ENCODE data around the gene RBMS3.
"Not testable (repeated sequence)": the region's sequence is repeated elsewhere in the genome, so short reads cannot be mapped to it uniquely, and the experiment has no call there.

The RBMS3 gene

GRCh38 chr3:29642393-29643033, 361.6 kb downstream of the RBMS3 start:
- no peak for DNase-seq

- no peak for DNase-seq
Measured at GRCh38 chr3:29643034-29643425, 362.2 kb downstream of the RBMS3 start.

- no peak for DNase-seq
Measured at GRCh38 chr3:29644261-29644660, 363.4 kb downstream of the RBMS3 start.

- no peak for DNase-seq
Measured at GRCh38 chr3:29644956-29645636, 364.2 kb downstream of the RBMS3 start.

GRCh38 chr3:29646043-29646442, 365.2 kb downstream of the RBMS3 start:
- DNase-seq, result no peak

GRCh38 chr3:29649815-29650547, 369.1 kb downstream of the RBMS3 start:
- DNase-seq, result no peak

- DNase-seq, result no peak
Measured at GRCh38 chr3:29653680-29654079, 372.8 kb downstream of the RBMS3 start.

- no peak for DNase-seq
Measured at GRCh38 chr3:29655015-29655747, 374.3 kb downstream of the RBMS3 start.

GRCh38 chr3:29665688-29666087, 384.8 kb downstream of the RBMS3 start:
- no peak for DNase-seq

- no peak for DNase-seq
Measured at GRCh38 chr3:29668233-29668632, 387.4 kb downstream of the RBMS3 start.

GRCh38 chr3:29668728-29669127, 387.9 kb downstream of the RBMS3 start:
- no peak for DNase-seq

GRCh38 chr3:29670476-29670875, 389.6 kb downstream of the RBMS3 start:
- DNase-seq, result not testable (repeated sequence)

- no peak for DNase-seq
Measured at GRCh38 chr3:29677421-29677820, 396.6 kb downstream of the RBMS3 start.

- DNase-seq, result no peak
Measured at GRCh38 chr3:29679944-29680343, 399.1 kb downstream of the RBMS3 start.

- no peak for DNase-seq
Measured at GRCh38 chr3:29683018-29683993, 402.4 kb downstream of the RBMS3 start.

GRCh38 chr3:29686889-29687592, 406.2 kb downstream of the RBMS3 start:
- DNase-seq, result no peak

GRCh38 chr3:29690686-29691353, 409.9 kb downstream of the RBMS3 start:
- no peak for DNase-seq

GRCh38 chr3:29693863-29694262, 413.0 kb downstream of the RBMS3 start:
- no peak for DNase-seq

- no peak for DNase-seq
Measured at GRCh38 chr3:29694331-29694730, 413.5 kb downstream of the RBMS3 start.

- no peak for DNase-seq
Measured at GRCh38 chr3:29694783-29695182, 413.9 kb downstream of the RBMS3 start.

- DNase-seq, result no peak
Measured at GRCh38 chr3:29695201-29695600, 414.3 kb downstream of the RBMS3 start.
